GM21576 (cell line): ENCODE data around the gene CELSR1.
"Not testable (repeated sequence)": the region's sequence is repeated elsewhere in the genome, so short reads cannot be mapped to it uniquely, and the experiment has no call there.

Experiments used
- ATAC-seq: cut with Tn5 transposase; IDR thresholded peaks from one replicate; pipeline ENCODE4 v1.9.1; 2021; ENCODE audit warnings: mild to moderate bottlenecking, moderate library complexity; ENCODE audit not compliant: unreplicated experiment

The CELSR1 gene

GRCh38 chr22:46483353-46483752 is 54.1 kb downstream of the CELSR1 start:
- ATAC-seq, result no peak

- ATAC-seq, result no peak
Observed at GRCh38 chr22:46482056-46482675, 55.3 kb downstream of the CELSR1 start.

GRCh38 chr22:46481386-46481785 is 56.0 kb downstream of the CELSR1 start:
- ATAC-seq, result no peak

- ATAC-seq, result no peak
Observed at GRCh38 chr22:46480396-46480795, 57.0 kb downstream of the CELSR1 start.

- no peak for ATAC-seq
Observed at GRCh38 chr22:46479046-46479445, 58.4 kb downstream of the CELSR1 start.

- no peak for ATAC-seq
Observed at GRCh38 chr22:46478083-46478551, 59.3 kb downstream of the CELSR1 start.

GRCh38 chr22:46476547-46476941 is 60.9 kb downstream of the CELSR1 start:
- ATAC-seq, result no peak

- ATAC-seq, result no peak
Observed at GRCh38 chr22:46473896-46474557, 63.4 kb downstream of the CELSR1 start.

GRCh38 chr22:46473021-46473779 is 64.2 kb downstream of the CELSR1 start:
- ATAC-seq, result no peak

- no peak for ATAC-seq
Observed at GRCh38 chr22:46472722-46473016, 64.8 kb downstream of the CELSR1 start.

GRCh38 chr22:46471901-46472721 is 65.3 kb downstream of the CELSR1 start:
- no peak for ATAC-seq

- ATAC-seq, result not testable (repeated sequence)
Observed at GRCh38 chr22:46471330-46471729, 66.1 kb downstream of the CELSR1 start.

- no peak for ATAC-seq
Observed at GRCh38 chr22:46469711-46470110, 67.7 kb downstream of the CELSR1 start.

- no peak for ATAC-seq
Observed at GRCh38 chr22:46467006-46467405, 70.4 kb downstream of the CELSR1 start.

- ATAC-seq, result no peak
Observed at GRCh38 chr22:46466255-46466676, 71.2 kb downstream of the CELSR1 start.

- ATAC-seq, result no peak
Observed at GRCh38 chr22:46465793-46466192, 71.6 kb downstream of the CELSR1 start.

- no peak for ATAC-seq
Observed at GRCh38 chr22:46465345-46465720, 72.1 kb downstream of the CELSR1 start.

GRCh38 chr22:46464701-46465344 is 72.6 kb downstream of the CELSR1 start:
- ATAC-seq, result no peak

- ATAC-seq, result no peak
Observed at GRCh38 chr22:46464296-46464695, 73.1 kb downstream of the CELSR1 start.

- no peak for ATAC-seq
Observed at GRCh38 chr22:46463435-46464227, 73.8 kb downstream of the CELSR1 start.
